RWPE2 (cell line): ENCODE measurements around the gene B3GNT9.

Experiments
- ATAC-seq: fragments of 200-7000 bp; cut with Tn5 transposase; 3 replicates; pipeline ENCODE4 v1.9.1; 2021; ENCODE audit warnings: low read depth
- DNase-seq: peaks from one replicate; pipeline ENCODE4 v3.0.0-alpha.2; 2020; ENCODE audit warnings: low spot score
- H3K27ac ChIP-seq: fragments of 450-650 bp; 2 replicates; pipeline ENCODE4 v1.5.1; 2017; ENCODE audit warnings: mild to moderate bottlenecking; ENCODE audit not compliant: poor library complexity, severe bottlenecking
- H3K27me3 ChIP-seq: fragments of 250-450 bp; sonication (Bioruptor Pico); 2 replicates; pipeline ENCODE4 v1.5.1; 2021; ENCODE audit warnings: mild to moderate bottlenecking, moderate library complexity; ENCODE audit not compliant: insufficient read depth, poor library complexity, severe bottlenecking
- H3K36me3 ChIP-seq: fragments of 250-450 bp; sonication (Bioruptor Pico); 2 replicates; pipeline ENCODE4 v1.5.1; 2020; ENCODE audit warnings: low read depth, mild to moderate bottlenecking, moderate library complexity
- H3K4me1 ChIP-seq: fragments of 250-450 bp; sonication (Bioruptor Pico); 2 replicates; pipeline ENCODE4 v1.5.1; 2021; ENCODE audit warnings: mild to moderate bottlenecking, moderate library complexity; ENCODE audit not compliant: insufficient read depth, poor library complexity, severe bottlenecking
- H3K4me3 ChIP-seq: fragments of 250-450 bp; sonication (Bioruptor Pico); 2 replicates; pipeline ENCODE4 v1.5.1; 2021; ENCODE audit warnings: mild to moderate bottlenecking, moderate library complexity; ENCODE audit not compliant: severe bottlenecking
- H3K9me3 ChIP-seq: fragments of 250-450 bp; sonication (Bioruptor Pico); 2 replicates; pipeline ENCODE4 v1.5.1; 2021; ENCODE audit warnings: mild to moderate bottlenecking, moderate library complexity; ENCODE audit not compliant: severe bottlenecking
- CTCF ChIP-seq: fragments of 450-650 bp; IDR thresholded peaks from one replicate; pipeline ENCODE4 v1.5.1; 2017; ENCODE audit warnings: mild to moderate bottlenecking, moderate library complexity; ENCODE audit not compliant: poor library complexity, severe bottlenecking

Gene B3GNT9

GRCh38 chr16:67169011-67169451 lies 18.2 kb upstream of the B3GNT9 start:
- H3K36me3 ChIP-seq = no peaks in the 10 kb centered on the region
- DNase-seq (no peak), ATAC-seq (no peak)
- H3K4me1 ChIP-seq = peaks cover 17% of the 10 kb centered on the region
- H3K27ac ChIP-seq = no peak overlapping the region
- TF ChIP-seq CTCF = no peak
- H3K27me3 ChIP-seq = no peaks in the 10 kb centered on the region
- no peaks in the 10 kb centered on the region for H3K9me3 ChIP-seq
- no peak overlapping the region for H3K4me3 ChIP-seq

GRCh38 chr16:67167588-67167987 lies 16.8 kb upstream of the B3GNT9 start:
- Histone ChIP-seq H3K9me3 (no peaks in the 10 kb centered on the region), H3K27ac (no peak overlapping the region), H3K4me1 (peaks cover 12% of the 10 kb centered on the region), H3K4me3 (no peak overlapping the region), H3K27me3 (no peaks in the 10 kb centered on the region), H3K36me3 (no peaks in the 10 kb centered on the region)
- ATAC-seq (no peak), DNase-seq (no peak)
- no peak for TF ChIP-seq CTCF

GRCh38 chr16:67166598-67167168 lies 15.9 kb upstream of the B3GNT9 start:
- no peak for DNase-seq

GRCh38 chr16:67166110-67166547 lies 15.3 kb upstream of the B3GNT9 start:
- TF ChIP-seq CTCF = no peak
- H3K9me3 ChIP-seq = no peaks in the 10 kb centered on the region
- peaks cover 9% of the 10 kb centered on the region for H3K4me1 ChIP-seq
- no peak overlapping the region for H3K27ac ChIP-seq
- no peak overlapping the region for H3K4me3 ChIP-seq
- no peaks in the 10 kb centered on the region for H3K27me3 ChIP-seq
- no peaks in the 10 kb centered on the region for H3K36me3 ChIP-seq
- ATAC-seq (no peak), DNase-seq (no peak)

More at GRCh38 chr16:67166598-67167168, 15.9 kb upstream of the B3GNT9 start:
- no peak for ATAC-seq
- no peaks in the 10 kb centered on the region for H3K27me3 ChIP-seq
- no peak for TF ChIP-seq CTCF
- H3K36me3 ChIP-seq = no peaks in the 10 kb centered on the region
- H3K9me3 ChIP-seq = no peaks in the 10 kb centered on the region
- no peak overlapping the region for H3K4me3 ChIP-seq
- H3K27ac ChIP-seq = no peak overlapping the region
- H3K4me1 ChIP-seq = peaks cover 12% of the 10 kb centered on the region
